Hematopoietic multipotent progenitor cell treated with erythropoietin and hydrocortisone succinate and interleukin-3 and kit ligand, for 6 days (in vitro differentiated cells): ENCODE results near the gene DDX6.
"Not testable (repeated sequence)": the region's sequence is repeated elsewhere in the genome, so short reads cannot be mapped to it uniquely, and the experiment has no call there.

Experiments
- DNase-seq: peaks from one replicate; pipeline ENCODE4 v3.0.0-alpha.2; 2015

Gene DDX6

DNA sequence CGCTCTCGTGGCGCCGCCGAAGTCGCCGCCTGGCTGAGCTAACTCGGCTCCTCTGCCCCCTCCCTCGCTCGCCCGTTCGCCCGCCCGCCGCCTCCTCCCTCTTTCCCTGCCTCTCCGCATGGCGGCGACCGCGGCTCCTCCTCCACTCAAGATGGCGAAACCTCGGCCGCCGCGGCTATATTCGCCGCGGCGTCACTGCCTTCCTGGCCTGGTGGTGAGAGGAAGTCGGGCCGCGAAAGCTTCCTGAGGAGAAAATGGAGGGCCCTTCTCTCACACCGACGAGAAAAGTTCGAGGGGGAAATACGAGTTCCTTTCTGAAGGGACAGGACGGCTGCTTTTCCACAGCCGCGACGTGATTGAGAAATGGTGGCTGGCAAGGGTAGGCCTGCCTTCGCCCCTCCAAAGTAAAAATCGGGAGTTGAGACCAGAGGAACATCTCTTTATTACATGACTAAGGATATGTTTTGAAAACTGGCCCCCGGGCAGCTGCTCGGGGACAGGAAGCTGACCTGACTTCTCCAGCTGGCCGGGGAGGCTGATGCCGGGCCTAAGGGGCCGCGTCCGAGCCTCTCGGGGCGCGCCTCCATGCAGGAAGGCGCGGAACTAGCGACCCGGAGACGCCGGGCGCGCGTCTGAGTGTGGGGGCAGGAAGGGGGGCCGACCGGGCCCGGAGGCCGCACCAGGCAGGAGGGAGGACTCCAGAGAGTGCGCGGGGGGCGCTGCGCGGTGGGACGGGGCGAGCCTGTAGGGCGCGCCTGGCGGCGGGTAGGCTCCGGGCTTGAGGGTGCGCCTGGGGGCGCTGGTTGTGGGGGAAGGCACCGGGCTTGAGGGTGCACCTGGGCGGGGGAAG is at the start of gene DDX6:
Gene DDX6 (minus strand): TSS at position 54 of the 850 bp plus-strand sequence. CDS start 4,913 bp downstream, outside the sequence.
- DNase-seq: peak; percentile 91

DNA sequence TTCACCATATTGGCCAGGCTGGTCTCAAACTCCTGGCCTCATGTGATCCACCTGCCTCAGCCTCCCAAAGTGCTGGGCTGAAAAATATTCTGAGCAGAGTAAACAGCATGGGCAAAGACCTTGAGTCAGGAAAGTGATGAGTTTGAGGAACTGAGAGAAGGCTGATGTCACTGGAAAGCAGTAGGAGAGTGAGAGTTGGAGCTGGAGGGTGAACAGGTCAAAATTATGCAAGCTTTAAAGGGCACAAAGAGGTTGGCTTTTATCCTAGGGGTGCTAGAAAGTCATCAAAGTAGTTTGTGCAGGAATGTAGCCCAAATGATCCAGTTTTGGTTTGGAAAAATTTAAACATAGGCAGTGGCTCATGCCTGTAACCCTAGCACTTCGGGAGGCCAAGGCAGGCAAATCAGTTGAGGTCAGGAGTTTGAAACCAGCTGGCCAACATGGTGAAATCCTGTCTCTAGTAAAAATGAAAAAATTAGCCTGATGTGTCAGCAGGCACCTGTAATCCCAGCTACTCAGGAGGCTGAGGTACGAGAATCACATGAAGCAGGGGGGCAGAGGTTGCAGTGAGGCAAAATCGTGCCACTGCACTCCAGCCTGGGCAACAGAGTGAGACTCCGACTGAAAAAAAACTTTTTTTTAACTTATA is 48.1 kb upstream of the DDX6 start:
- DNase-seq: no peak

GRCh38 chr11:118837868-118838267 is 46.9 kb upstream of the DDX6 start:
- no peak for DNase-seq

DNA sequence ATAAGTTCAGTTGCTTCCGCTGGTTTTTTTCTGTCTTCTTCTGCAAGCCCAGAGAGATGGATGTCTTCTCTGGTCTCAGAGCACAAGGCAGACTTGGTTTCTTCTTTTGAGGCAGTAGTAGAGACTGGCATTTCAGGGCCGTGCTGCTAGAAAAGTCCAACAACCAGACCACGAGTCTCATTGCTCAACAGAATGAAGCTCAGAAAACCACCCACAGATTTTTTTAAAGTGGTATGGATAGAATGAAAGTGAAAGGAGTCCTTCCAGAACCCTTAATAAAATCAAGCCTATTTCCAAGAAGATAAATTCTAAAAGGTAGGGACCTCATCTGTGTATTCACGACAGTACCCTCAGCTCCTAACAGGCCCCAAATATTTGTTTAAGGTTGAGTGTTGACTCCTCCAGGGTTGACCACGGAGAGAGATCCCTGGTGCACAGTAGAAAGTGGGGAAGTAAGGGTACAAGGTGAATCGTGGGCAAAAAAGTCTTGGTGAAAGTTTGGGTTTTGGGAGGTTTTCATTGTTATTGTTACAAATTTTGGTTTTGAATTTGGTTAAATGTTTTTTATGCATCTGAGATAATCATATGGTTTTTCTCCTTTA is 43.6 kb upstream of the DDX6 start:
- DNase-seq: no peak

GRCh38 chr11:118827118-118827517 is 36.2 kb upstream of the DDX6 start:
- DNase-seq: no peak

- not testable (repeated sequence) for DNase-seq
These were observed 32.1 kb upstream of the DDX6 start for GRCh38 chr11:118822936-118823510.

DNA sequence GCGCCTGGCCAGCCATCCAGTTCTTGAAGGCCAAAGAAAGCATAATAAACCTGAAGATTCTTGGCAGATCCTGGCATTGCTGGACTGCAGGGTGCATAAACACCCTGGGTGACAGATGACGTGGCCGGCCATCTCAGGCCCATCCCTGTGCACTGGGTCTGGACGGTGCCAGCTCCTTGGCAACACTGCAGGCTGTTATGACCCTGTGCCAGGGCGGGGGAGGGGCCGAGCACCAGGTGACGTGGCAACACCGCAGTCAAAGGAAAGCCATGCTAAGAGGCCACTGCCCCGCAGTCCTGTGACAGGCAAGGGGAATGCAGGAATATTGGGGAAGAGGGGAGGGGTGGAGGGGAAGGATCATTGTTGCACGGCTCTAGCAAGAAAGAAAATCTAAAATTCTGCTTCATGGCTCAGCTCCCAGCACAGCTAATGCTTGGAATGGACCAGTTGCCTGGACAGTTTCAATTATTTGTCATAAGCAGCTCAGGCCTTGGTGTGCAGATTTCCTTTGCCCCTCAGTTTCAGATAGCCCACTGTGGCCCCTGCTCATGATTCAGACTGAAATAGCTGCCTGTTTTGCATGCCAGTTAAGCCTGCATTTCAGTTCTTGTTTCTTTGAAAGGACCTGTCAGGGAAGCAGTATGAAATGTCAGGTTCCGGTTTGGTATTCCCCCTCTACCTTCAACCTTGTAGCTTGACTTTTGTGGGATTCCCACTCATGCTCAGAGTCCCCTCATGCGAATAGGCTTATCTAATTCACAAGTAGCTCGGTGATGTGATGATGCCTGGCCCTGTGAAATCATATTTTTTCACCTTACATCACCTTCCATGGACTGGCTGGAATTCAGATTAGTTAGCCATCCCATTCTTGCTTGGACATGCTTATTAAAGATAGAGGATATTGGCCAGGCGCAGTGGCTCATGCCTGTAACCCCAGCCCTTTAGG is 29.7 kb upstream of the DDX6 start:
- DNase-seq: no peak

DNA sequence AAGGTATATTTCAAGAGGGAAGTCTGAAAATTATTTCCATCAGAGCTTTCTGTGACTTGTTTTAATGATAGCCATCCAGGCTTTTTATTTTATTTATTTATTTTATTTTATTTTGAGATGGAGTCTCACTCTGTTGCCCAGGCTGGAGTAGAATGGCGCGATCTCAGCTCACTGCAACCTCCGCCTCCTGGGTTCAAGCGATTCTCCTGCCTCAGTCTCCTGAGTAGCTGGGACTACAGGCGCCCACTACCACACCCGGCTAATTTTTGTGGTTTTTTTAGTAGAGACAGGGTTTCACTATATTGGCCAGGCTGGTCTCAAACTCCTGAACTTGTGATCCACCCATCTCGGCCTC is 29.0 kb upstream of the DDX6 start:
- DNase-seq: not testable (repeated sequence)

DNA sequence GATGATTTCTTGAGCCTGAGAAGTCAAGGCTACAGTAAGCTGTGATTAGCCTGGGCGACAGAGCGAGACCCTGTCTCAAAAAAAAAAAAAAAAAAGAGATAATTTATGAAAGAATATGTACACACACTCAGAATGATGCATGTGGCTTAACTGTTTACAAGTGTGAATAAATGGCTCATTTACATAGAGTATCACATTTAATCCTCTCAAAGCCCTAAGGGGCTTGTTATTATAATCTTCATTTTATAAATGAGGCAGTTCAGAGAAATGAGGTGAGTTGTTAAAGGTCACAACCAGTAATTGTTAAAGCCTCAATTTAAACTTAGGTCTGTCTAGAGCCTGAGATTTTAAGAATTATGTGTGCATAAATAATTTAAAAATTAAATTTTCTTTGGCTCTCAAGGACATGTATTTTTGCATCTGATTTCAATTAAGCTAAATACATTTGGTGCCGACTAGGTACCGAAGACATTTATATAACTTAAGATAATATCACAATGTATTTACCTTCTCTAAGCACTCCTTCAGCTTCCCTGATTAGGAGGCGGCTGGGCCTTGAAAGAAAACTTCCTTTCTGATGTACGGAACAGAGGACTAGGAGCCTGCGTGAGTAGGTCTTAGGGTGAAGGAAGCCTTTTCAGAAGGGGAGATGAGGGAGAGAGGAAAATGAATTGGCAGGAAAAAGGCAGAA is 28.5 kb upstream of the DDX6 start:
- DNase-seq: no peak

- no peak for DNase-seq
These were observed 27.2 kb upstream of the DDX6 start for GRCh38 chr11:118818130-118818529.

DNA sequence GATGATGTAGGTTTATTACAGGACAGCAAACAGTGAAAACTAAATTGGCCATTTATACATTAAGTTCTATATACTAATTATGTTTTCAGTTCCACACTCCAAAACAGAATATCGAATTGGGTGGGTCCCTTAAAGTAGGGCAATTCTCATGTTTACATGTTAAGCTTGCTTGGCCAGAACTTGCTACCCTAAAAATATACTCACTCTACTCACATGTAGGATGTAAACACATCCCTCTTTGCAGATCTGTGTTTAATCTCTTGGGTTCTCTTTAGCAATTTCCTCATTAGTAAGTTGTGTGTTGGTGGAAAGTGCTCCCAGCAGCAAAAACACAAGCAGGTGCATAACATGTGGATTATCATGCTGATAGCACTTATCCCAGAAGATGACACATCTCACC is 22.6 kb upstream of the DDX6 start:
- DNase-seq: no peak

DNA sequence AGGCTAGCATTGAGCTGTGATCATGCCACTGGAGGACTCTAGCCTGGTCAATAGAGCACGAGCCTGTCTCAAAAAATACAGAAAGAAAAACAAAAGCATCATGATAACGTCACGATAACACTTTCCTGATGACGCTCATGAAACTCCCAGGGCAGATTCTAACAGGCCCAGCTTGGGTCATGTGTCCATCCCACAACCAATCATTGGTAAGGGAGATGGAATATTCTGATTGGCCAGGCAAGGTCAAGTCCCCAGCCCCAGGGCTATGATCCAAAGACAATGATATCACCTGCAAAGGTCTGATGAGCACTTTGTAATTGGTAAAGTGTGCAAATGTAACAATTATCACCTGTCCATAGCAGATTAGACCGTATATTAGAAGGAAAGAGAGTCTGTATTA is 21.5 kb upstream of the DDX6 start:
- no peak for DNase-seq

GRCh38 chr11:118807800-118808778 is 17.1 kb upstream of the DDX6 start:
- no peak for DNase-seq

DNA sequence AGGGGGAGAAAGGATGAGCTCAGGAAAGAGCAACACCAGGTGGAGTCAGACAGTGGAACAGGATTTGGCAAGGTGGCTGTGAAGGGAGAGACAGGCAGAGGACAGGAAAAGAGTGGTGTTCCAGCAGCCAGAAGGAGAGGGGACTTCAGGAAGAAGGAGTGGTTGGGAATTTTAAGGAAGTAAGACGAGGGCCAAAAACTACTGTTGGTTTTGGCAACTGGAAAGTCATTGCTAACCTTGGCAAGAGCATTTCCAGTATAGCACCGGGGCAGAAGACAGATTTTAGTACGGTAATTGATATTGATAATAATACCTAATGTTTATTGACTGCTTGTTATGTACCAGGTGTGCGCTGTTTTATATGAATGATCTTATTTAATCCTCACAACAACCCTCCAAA is 15.4 kb upstream of the DDX6 start:
- DNase-seq: no peak

DNA sequence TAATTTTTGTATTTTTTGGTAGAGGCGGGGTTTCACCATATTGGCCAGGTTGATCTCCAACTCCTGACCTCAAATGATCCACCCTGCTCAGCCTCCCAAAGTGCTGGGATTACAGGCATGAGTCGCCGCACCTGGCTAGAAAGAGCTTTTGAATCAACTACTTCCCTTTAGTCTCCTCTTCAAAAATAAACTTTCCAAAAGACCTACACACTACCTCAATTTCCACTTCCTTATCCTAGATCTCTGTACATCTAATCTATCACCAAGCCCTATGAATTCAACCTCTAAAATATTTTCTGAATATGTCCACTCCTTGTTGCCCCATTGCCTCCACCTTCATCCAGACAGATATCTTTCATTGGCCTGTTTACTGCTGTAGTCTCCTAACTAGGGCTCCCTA is 13.1 kb upstream of the DDX6 start:
- DNase-seq: no peak

- no peak for DNase-seq
These were observed 8.4 kb upstream of the DDX6 start for GRCh38 chr11:118799372-118799771.

DNA sequence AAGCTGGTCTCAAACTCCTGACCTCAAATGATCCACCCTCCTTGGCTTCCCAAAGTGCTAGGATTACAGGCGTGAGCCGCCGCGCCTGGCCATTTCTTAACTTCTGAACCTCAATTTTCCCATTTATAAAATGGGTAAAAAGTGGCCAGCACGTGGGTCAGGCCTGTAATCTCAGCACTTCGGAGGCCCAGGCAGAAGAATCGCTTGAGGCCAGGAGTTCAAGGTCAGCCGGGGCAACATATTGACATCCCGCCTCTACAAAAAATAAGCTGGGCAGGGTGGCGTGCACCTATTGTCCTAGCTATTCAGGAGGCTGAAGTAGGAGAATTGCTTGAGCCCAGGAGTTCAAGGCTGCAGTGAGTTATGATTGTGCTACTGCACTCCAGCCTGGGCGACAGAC is 6.5 kb upstream of the DDX6 start:
- no peak for DNase-seq

DNA sequence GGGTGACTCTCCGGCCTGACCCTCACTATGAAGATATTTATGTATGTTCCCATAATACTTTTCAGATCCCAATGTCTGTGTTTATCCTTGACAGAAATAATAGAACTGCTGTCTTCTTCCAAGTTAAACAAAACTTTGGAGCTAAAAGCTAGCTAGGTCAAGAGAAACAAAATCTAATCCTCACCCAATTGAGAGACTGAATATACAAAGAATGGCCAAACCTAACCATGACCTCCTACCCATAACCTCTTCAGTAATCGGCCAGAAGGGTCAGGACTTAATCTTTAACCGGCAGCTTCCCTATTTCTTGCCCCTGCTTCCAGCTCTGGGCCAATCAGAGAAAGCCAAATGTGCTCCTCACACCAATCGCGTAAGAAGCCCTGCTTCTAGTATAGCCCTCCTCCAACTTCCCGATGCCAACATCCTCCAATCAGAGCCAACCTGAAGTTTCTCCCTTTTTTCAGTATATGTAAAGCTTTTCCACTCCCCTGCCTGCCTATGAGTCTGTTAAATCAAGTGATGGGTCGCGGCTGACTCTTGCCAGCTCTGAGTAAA is 1.7 kb upstream of the DDX6 start:
- DNase-seq: peak; percentile 98

GRCh38 chr11:118791961-118792569 is 1.1 kb upstream of the DDX6 start:
- peak; percentile 56 for DNase-seq
